ENCODE measurements around the gene AKAP7.
"Not testable (repeated sequence)": the region's sequence is repeated elsewhere in the genome, so short reads cannot be mapped to it uniquely, and the experiment has no call there.

The AKAP7 gene

DNA sequence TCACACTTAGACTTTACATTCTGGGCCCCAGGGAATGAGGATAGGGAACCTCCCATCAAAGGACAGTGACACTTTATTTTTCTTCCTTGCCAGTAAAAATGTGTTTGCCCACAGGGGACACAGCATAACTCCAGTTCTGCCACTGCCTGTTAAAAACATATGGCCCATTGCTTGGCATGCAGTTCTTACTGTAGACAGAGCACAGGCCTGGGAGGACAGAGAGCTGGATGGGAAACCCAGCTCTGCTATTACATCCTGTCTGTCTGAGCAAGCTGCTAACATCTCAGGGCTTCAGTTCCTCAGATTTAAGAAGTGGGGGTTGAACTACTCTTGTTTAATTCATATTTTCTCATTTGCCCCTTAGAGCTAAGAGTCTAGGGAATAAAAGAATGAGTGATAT is 120.2 kb downstream of the AKAP7 start:
- no peak for DNase-seq (ENCODE audit: low read depth)

DNA sequence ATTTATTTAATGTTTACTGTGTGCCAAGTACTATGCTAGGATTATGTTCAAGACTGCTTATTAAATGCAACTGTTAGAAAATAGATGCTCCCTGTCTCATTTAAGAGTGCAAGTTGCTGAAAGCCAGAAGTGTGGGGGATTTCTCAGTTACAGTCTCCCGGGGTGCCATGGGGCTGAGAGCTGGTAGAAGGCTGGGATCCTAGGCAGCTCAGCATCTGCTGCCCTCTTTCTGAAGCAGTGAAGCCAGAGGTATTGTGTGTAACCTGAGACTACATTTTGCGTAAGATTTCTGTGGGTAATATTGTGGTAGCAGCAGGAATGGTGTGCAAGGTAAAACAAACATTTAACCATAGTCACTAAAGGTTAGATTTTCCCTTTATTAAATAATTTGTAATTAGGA is 120.6 kb downstream of the AKAP7 start:
- no peak for DNase-seq (ENCODE audit: low read depth)

DNA sequence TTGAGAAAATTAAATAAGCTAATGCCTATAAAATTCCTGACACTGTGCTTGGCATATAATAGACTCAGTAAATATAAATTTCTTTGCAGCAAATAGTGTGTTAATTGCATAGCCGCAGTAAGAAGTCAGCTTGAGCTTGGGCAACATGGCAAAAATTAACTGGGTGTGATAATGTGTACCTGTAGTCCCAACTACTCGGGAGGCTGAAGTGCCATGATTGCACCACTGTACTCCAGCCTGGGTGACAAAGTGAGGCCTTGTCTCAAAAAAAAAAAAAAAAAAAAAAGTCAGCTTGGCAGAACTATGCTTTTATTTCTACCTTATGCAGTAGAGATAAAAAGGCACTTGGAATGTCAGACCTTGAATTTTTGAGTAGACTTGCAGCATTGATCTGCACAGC is 121.8 kb downstream of the AKAP7 start:
- no peak for DNase-seq (ENCODE audit: low read depth)

GRCh38 chr6:131258010-131258652 is 122.9 kb downstream of the AKAP7 start:
- DNase-seq (ENCODE audit: low read depth) = no peak

GRCh38 chr6:131258816-131259476 is 123.7 kb downstream of the AKAP7 start:
- no peak for DNase-seq (ENCODE audit: low read depth)

DNA sequence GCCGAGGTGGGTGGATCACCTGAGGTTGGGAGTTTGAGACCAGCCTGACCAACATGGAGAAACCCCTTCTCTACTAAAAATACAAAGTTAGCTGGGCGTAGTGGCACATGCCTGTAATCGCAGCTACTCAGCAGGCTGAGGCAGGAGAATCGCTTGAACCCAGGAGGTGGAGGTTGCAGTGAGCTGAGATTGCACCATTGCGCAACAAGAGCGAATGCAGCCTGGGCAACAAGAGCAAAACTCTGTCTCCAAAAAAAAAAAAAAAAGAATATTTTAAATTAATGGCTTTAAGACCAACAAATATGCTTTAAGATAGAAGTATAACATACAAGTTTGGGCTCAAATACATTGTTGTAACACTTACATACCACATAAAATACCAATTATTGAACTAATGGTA is 125.7 kb downstream of the AKAP7 start:
- not testable (repeated sequence) for DNase-seq (ENCODE audit: low read depth)

GRCh38 chr6:131262060-131262459 is 126.8 kb downstream of the AKAP7 start:
- DNase-seq (ENCODE audit: low read depth) = no peak

DNA sequence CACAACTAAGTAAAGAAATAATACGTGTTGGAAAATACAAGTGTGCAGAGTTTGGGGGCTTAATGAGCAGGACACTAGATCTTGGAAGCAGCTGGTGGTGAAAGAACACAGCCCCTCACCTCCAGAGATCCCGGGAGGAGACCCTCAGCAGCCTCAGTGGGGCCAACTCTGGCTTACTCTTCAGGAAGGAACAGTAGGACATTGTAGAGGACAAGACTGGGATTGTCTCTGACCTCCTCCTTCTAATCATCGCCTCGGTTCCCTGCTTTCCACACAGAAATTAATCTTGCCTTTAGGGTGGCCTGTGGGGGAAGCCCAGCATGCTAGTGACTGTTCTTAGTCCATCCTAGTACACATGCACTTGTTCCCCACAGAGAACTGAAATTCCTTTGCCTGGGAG is 130.7 kb downstream of the AKAP7 start:
- no peak for DNase-seq (ENCODE audit: low read depth)

DNA sequence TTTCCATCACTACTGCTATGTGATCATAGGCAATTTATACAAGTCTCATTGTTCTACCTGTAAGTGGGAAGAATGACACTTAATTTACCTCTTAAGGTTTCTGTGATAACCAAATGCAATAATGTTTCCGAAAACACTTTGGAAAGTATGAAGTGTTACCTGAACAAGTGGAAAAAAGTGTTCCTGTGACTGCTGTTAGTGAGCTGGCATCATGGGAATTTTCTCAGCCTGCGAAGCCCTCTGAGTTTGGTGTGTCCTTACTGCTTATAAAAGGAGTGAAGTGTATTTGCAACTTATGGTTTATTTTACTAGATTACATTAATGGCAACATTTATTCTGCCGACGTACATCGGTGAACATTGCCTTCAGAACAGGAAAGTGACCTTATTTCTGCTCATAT is 133.0 kb downstream of the AKAP7 start:
- no peak for DNase-seq (ENCODE audit: low read depth)

DNA sequence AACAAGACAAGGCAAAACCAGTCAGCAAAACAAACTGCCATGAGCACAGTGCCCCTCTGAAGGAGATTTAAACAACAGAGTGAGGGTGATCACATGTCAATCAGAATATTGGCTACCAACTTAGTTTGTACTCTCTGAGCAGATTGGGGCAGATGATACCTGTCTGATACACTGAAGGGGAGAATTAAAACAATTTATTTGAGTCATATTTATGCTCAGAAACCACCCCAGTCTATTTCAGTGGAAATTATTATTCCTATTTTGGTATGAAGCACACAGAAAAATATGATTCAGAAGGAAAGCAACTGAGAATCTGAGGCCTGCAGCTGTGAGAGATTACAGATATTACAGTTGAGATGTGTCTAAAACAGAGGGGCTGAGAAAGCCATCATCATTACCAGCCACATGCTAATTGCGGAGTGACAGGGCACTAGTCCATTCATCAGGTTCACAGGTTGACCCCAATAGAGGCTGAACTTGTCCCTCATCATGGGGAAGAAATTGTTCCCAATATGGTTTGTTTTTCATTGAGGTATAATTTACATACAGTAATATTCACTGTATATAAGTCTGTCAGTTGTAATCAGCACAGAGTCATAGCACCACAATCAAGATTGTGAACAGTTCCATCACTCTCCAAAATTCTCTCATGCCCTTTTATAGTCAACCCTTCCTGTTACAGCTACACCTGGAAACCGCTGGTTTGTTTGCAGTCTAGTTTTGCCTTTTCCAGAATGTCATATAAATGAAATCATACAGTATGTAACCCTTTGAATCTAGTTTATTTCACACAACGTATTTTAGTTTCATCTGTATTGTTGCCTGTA is 134.5 kb downstream of the AKAP7 start:
- DNase-seq (ENCODE audit: low read depth) = no peak

GRCh38 chr6:131270534-131270933 is 135.3 kb downstream of the AKAP7 start:
- no peak for DNase-seq (ENCODE audit: low read depth)

GRCh38 chr6:131275273-131275672 is 140.0 kb downstream of the AKAP7 start:
- no peak for DNase-seq (ENCODE audit: low read depth)

GRCh38 chr6:131277591-131277990 is 142.3 kb downstream of the AKAP7 start:
- no peak for DNase-seq (ENCODE audit: low read depth)

GRCh38 chr6:131281471-131282270 is 146.4 kb downstream of the AKAP7 start:
- DNase-seq (ENCODE audit: low read depth) = peak; percentile 7

GRCh38 chr6:131282365-131282764 is 147.1 kb downstream of the AKAP7 start:
- DNase-seq (ENCODE audit: low read depth) = no peak

DNA sequence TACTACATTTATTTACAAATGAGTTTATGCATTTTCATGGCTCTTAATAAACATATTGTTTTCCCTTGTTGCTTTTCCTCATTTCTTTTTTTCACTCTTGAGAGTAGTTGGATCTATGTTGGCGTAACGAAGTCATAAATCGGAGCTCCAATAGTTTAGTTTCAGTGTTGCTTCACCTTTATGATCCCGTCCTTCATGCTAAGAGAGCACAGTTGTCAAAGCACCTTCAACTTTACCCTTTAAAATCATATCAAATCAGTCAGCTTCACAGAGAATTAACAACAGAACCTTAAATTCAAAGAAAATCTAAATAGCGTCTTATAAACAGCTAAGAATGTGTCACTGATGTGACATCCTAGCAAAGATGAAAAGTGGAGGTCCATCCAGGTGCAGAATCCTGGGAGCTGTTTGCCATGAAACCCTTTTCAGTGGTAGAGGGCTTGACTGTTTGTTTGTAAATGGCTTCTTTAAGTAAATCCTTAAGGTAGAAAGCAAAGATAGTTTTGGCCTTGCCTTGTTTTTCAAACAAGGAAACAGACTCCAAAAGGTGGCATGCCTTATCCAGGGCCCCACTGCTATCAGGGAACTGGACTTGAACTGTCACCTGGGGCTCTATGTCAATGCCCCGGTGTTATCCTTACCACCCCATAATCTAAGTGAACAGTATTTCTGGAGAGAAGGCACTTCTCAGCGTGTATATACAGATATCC is 148.4 kb downstream of the AKAP7 start:
- DNase-seq (ENCODE audit: low read depth) = no peak

- no peak for DNase-seq (ENCODE audit: low read depth)
Measured at GRCh38 chr6:131285548-131285947, 150.3 kb downstream of the AKAP7 start.

- DNase-seq (ENCODE audit: low read depth) = no peak
Measured at GRCh38 chr6:131286469-131287040, 151.3 kb downstream of the AKAP7 start.

- no peak for DNase-seq (ENCODE audit: low read depth)
Measured at GRCh38 chr6:131288214-131288613, 152.9 kb downstream of the AKAP7 start.

DNA sequence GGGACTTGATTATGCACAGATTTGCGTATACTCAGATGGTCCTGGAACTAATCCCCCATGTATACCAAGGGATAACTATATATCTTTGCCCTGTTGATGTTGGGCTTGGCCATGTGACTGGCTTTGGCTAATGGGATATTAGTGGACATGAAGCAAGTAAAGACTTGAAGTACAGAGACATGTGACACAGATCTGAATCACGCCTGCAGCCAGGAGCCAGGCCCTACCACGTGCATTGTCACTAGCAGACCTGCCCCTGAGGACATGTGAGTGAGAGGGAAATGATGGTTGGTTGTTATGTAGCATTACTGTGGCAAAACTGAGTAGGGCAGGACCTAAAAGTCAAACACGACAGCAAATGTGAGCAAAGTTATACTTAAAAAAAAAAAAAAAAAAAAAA is 155.7 kb downstream of the AKAP7 start:
- no peak for DNase-seq (ENCODE audit: low read depth)

Data from activated T-cell treated with anti-CD3 and anti-CD28 coated beads for 48 hours (primary cell).